Left lung (tissue), 10 donors: ENCODE results near the gene SLC15A1. TPM values are rescaled to one million over a fixed set of nuclear protein-coding genes. Genes with fewer than 3 reads are reported as not detected.
A peak's percentile ranks its signal among the peaks of the same experiment; 100 is the strongest.

Source experiments
- ATAC-seq: fragments of 200-7000 bp; cut with Tn5 transposase; one replicate; pipeline ENCODE4 v1.9.1; 2020; ENCODE audit warnings: moderate library complexity
- DNase-seq, 4 donors: peaks; one replicate each; pipeline ENCODE4 v3.0.0-alpha.2; 2013 to 2020
- H3K27ac ChIP-seq, 2 donors: fragments of 200-600 bp; sonication (generic) in 1 of 2; one replicate each; pipeline versions ENCODE4 v1.5.0 to v1.8.0; 2020 to 2021
- H3K27me3 ChIP-seq, 2 donors: fragments of 200-600 bp; sonication (generic) in 1 of 2; one replicate each; pipeline versions ENCODE4 v1.5.0 to v1.8.0; 2020 to 2021
- H3K36me3 ChIP-seq, 2 donors: fragments of 200-600 bp; sonication (generic) in 1 of 2; one replicate each; pipeline versions ENCODE4 v1.5.0 to v1.8.0; 2020 to 2021
- H3K4me1 ChIP-seq, 2 donors: fragments of 200-600 bp; one replicate each; pipeline ENCODE4 v1.8.0; 2021
- H3K4me3 ChIP-seq, 2 donors: fragments of 200-600 bp; sonication (generic) in 1 of 2; one replicate each; pipeline versions ENCODE4 v1.5.0 to v1.8.0; 2020 to 2021; ENCODE audit warnings: mild to moderate bottlenecking in 1 of 2
- H3K9me3 ChIP-seq, 2 donors: fragments of 200-600 bp; sonication (generic) in 1 of 2; one replicate each; pipeline versions ENCODE4 v1.5.0 to v1.8.0; 2020 to 2021
- intact Hi-C, 2 donors: fragments of 100-400 bp; cut with DNase I; formaldehyde crosslinking; loops; one replicate each; pipeline versions ENCODE4 v1.11.2 to v1.14.2; 2022
- polyA plus RNA-seq, 6 donors: library from polyadenylated mRNA; unstranded; fragments of 120-200 nt; gene quantifications; one replicate each; pipeline ENCODE4 v1.2.1, GENCODE V29; 2013; ENCODE audit not compliant: insufficient read length in 6 of 6
- total RNA-seq, 2 donors: library from RNA; stranded (reverse); fragmentation: NEBNext Ultra II Directional; extraction: Animal tissue kit (Norgen Biotek cat#: 25700); gene quantifications; one replicate each; pipeline ENCODE4 v1.2.1, GENCODE V29; 2021
- TF ChIP-seq, protein P1 (sequence below), 2 donors: fragments of 200-600 bp; sonication (generic) in 1 of 2; IDR thresholded peaks; one replicate each; pipeline versions ENCODE4 v1.5.0 to v1.8.0; 2021; ENCODE audit warnings: antibody characterized with exemption in 2 of 2
- donor health status: DM: no; HTN: yes; CAD: no.
- donor health status: DM: no; HTN: no; CAD: no.

Gene SLC15A1
- total and polyA plus RNA-seq, 8 donors: 0.61 to 0.94 (median 0.80) TPM; not detected in 2

DNA sequence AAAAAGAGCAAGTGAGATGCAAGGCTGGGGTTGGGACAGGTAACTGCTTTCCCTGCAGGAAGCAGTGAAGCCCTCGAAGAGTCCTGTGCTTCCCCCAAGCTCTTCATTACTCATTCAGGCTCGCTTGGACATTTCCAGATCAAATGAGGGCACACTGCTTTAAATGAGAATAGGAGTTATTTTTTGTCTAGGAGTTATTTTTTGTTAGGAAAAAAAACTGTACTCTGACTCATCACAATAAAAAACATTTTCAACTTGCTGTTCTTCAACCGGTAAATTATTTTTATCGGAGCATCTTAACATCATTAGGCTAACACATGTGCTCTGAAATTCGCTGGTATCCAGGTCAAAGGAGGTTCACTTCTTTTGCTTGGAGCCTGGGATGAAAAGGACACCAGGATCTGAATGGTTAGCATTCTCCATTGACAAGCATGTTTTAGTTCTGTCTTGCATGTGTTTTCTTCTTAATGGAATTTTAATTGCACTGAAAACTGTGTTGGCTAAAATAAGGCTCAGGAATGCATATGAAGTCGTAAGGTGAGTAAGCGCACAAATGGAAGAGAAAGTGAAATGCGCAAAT lies 94.9 kb downstream of the SLC15A1 start:
- H3K4me3 ChIP-seq: peak overlapping the region in 1 of 2 donors; percentile 3
- DNase-seq (no peak), ATAC-seq (peak; percentile 20)
- H3K9me3 ChIP-seq: no peaks in the 10 kb centered on the region
- H3K27me3 ChIP-seq: no peaks in the 10 kb centered on the region
- peaks cover 0 to 6% of the 10 kb centered on the region in 2 donors for H3K4me1 ChIP-seq
- H3K27ac ChIP-seq: no peak overlapping the region
- no peaks in the 10 kb centered on the region for H3K36me3 ChIP-seq
- intact Hi-C loops: no loop called here
- TF ChIP-seq, protein P1, sequence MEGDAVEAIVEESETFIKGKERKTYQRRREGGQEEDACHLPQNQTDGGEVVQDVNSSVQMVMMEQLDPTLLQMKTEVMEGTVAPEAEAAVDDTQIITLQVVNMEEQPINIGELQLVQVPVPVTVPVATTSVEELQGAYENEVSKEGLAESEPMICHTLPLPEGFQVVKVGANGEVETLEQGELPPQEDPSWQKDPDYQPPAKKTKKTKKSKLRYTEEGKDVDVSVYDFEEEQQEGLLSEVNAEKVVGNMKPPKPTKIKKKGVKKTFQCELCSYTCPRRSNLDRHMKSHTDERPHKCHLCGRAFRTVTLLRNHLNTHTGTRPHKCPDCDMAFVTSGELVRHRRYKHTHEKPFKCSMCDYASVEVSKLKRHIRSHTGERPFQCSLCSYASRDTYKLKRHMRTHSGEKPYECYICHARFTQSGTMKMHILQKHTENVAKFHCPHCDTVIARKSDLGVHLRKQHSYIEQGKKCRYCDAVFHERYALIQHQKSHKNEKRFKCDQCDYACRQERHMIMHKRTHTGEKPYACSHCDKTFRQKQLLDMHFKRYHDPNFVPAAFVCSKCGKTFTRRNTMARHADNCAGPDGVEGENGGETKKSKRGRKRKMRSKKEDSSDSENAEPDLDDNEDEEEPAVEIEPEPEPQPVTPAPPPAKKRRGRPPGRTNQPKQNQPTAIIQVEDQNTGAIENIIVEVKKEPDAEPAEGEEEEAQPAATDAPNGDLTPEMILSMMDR (IDR thresholded peaks at IDR 0.05): no peak

DNA sequence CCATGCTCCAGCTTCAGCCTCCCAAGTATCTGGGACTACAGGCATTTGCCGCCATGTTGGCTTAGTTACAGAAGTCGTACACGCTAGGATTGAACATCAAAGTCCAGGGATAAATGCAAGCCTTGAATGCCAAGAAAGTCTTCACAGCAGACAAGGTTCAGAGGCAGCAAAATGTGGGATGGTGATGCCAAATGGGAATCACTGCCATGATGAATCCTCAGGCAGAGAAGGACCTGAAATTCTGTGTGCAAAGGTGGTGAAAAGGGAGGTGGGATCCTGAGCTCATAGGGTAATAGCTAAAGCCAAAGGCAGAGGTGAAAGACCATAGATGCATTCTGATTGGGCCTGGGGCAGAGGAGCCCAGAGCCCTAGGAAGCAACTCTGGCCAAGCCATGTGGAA lies 96.2 kb downstream of the SLC15A1 start:
- TF ChIP-seq, protein P1 (IDR thresholded peaks at IDR 0.05): no peak
- H3K36me3 ChIP-seq: no peaks in the 10 kb centered on the region
- no peak for ATAC-seq
- intact Hi-C loops: no loop called here
- H3K9me3 ChIP-seq: no peaks in the 10 kb centered on the region
- H3K27ac ChIP-seq: no peak overlapping the region
- no peaks in the 10 kb centered on the region for H3K27me3 ChIP-seq
- H3K4me3 ChIP-seq: no peak overlapping the region
- H3K4me1 ChIP-seq: peaks cover 0 to 6% of the 10 kb centered on the region in 2 donors
- no peak for DNase-seq

DNA sequence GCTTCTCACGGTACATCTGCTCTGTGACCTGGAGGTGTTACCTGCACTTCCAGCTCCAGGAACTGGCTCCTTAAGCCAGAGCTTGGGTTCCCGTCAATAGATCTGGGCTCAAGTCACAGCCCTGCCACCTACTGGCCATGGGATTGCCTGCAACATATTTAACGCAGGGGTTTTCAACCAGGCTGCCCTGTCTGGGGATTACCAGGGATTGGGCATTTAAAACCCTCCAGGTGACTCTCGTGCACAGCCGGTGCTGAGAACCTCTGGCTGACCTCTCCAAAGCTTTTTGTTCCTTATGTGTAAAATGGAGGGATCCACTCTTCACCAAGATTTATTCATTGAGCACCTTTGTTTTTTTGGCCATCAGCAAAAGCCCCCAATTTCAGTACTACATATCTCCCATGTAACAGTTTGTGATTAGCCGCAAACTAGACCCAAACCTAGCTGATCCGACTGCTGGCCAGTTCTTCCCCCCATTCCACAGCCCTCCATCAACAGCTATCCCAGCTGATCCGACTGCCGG lies 98.9 kb downstream of the SLC15A1 start:
- Histone ChIP-seq H3K27me3 (no peaks in the 10 kb centered on the region), H3K4me1 (peaks cover 0 to 14% of the 10 kb centered on the region in 2 donors), H3K27ac (no peak overlapping the region), H3K4me3 (no peak overlapping the region), H3K36me3 (no peaks in the 10 kb centered on the region), H3K9me3 (no peaks in the 10 kb centered on the region)
- DNase-seq (peak in 3 of 4 donors; percentile 74 to 83 (median 76)), ATAC-seq (peak; percentile 94)
- TF ChIP-seq, protein P1 (IDR thresholded peaks at IDR 0.05): peak; percentile 80 to 90
- intact Hi-C loops: loop anchor here in 1 of 2 donors (5.0 kb wide), 1 partner anchor 206 kb away; no protein-coding TSS in a partner anchor

DNA sequence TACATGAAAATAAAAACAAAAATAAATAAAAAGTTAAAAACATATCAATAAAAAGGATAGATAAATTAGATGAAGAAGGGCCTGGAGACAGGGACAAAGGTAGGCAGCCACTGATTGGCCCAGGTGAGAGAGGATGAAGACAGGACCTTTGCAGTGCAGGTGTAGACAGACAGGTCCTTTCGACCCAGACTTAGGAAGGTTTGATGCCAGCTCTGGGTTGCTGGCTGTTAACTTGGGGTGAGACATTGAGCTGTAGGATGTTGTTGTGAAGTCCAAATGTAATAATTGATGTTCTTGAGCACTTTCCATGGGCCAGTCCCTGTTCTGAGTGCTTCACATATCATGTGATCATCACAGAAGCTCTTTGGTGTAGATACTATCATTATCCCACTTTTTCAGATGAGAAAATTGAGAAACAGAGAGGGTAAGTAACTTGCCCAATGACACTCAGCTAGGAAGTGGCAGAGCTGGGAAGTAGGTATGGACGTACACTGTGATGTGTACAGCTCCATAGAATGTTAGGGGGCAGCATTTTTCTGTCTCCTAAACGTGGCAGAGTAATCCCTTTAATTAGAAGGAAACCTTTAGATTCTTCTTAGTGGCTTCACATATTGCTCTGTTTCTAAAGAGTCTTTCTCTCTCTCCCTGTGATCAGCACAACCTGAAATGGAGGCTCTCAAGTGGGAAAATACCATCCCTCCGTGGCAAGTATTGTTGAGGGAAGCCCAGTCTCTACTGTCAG lies 99.6 kb downstream of the SLC15A1 start:
- H3K9me3 ChIP-seq: no peaks in the 10 kb centered on the region
- H3K4me3 ChIP-seq: no peak overlapping the region
- H3K27ac ChIP-seq: no peak overlapping the region
- ATAC-seq: no peak
- no peak for DNase-seq
- TF ChIP-seq, protein P1 (IDR thresholded peaks at IDR 0.05): no peak
- H3K36me3 ChIP-seq: no peaks in the 10 kb centered on the region
- H3K27me3 ChIP-seq: no peaks in the 10 kb centered on the region
- H3K4me1 ChIP-seq: peaks cover 0 to 14% of the 10 kb centered on the region in 2 donors
- intact Hi-C loops: loop anchor here in 1 of 2 donors (5.0 kb wide), 1 partner anchor 206 kb away; no protein-coding TSS in a partner anchor

DNA sequence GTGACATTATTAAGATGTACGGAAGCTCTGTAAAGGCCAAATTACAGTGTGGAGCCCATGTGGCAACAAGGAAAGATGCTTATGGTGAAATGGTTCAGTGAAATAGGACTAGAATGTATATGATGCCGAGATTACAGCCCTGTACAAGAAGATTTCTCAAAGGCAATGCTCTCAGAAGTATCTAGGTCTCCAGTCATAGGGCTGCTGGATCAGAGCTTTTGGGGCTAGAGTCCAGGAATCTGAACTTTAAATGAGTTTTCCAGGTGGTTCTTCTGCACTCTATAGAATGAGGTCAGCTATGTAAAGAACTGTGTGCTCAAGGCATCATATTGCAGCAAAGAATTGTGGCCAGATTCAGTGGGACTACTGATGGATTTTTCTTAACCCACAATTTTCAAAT lies 100.2 kb downstream of the SLC15A1 start:
- Histone ChIP-seq H3K27ac (no peak overlapping the region), H3K4me1 (peaks cover 0 to 14% of the 10 kb centered on the region in 2 donors), H3K27me3 (no peaks in the 10 kb centered on the region), H3K36me3 (no peaks in the 10 kb centered on the region), H3K4me3 (no peak overlapping the region), H3K9me3 (no peaks in the 10 kb centered on the region)
- ATAC-seq (no peak), DNase-seq (no peak)
- intact Hi-C loops: loop anchor here in 1 of 2 donors (5.0 kb wide), 1 partner anchor 205 kb away; no protein-coding TSS in a partner anchor
- TF ChIP-seq, protein P1 (IDR thresholded peaks at IDR 0.05): no peak
